Naive thymus-derived CD4-positive, alpha-beta T cell (primary cell): ENCODE results near the gene SIL1. TPM values are rescaled to one million over a fixed set of nuclear protein-coding genes. Genes with fewer than 3 reads are reported as not detected.

Experiments used
- ATAC-seq: fragments of 150-1000 bp; cut with Tn5 transposase; 2 replicates; pipeline ENCODE4 v1.10.0; 2021; ENCODE audit warnings: mild to moderate bottlenecking, moderate library complexity
- CTCF ChIA-PET: fragments of 350-600 bp; sonication (Branson Sonifier 250); formaldehyde crosslinking; loops from one replicate; lab custom pipeline; 2021; ENCODE audit warnings: antibody characterized with exemption; lab: Charles Lee
- POLR2A ChIA-PET: fragments of 350-600 bp; sonication (Branson Sonifier 250); formaldehyde crosslinking; loops from one replicate; lab custom pipeline; 2021; ENCODE audit warnings: antibody characterized with exemption, inconsistent platforms; lab: Charles Lee
- DNase-seq, 9 donors: peaks; one replicate each; pipeline versions ENCODE4 v3.0.0 to v3.0.0-alpha.2; 2020 to 2022; ENCODE audit warnings: mixed read lengths in 1 of 9
- H3K27ac ChIP-seq: one replicate; pipeline ENCODE4 v1.7.0; 2013; ENCODE audit warnings: mild to moderate bottlenecking, low read depth, low read length, moderate library complexity
- H3K27me3 ChIP-seq, 2 donors: one replicate each; pipeline ENCODE4 v1.7.0; 2013; ENCODE audit warnings: low read length in 2 of 2, mild to moderate bottlenecking in 2 of 2, moderate library complexity in 2 of 2; ENCODE audit not compliant: control insufficient read depth in 2 of 2, insufficient read depth in 2 of 2
- H3K36me3 ChIP-seq, 3 experiments: 1 replicate in 2 of 3; 2 replicates in 1 of 3; pipeline ENCODE4 v1.7.0; 2013; ENCODE audit warnings: low read length in 3 of 3, mild to moderate bottlenecking in 3 of 3, moderate library complexity in 1 of 3; ENCODE audit not compliant: insufficient read depth in 3 of 3, control insufficient read depth in 2 of 3
- H3K4me1 ChIP-seq, 2 donors: one replicate each; pipeline ENCODE4 v1.7.0; 2013; ENCODE audit warnings: low read length in 2 of 2, mild to moderate bottlenecking in 2 of 2, moderate library complexity in 1 of 2; ENCODE audit not compliant: control insufficient read depth in 2 of 2, insufficient read depth in 2 of 2
- H3K4me3 ChIP-seq: 2 replicates; pipeline ENCODE4 v1.7.0; 2013; ENCODE audit warnings: mild to moderate bottlenecking, low read length
- H3K9me3 ChIP-seq, 3 experiments: 1 replicate in 2 of 3; 2 replicates in 1 of 3; pipeline ENCODE4 v1.7.0; 2013; ENCODE audit warnings: low read length in 3 of 3; ENCODE audit not compliant: control insufficient read depth in 2 of 3
- H3K27ac Mint-ChIP-seq, 9 donors: one replicate each; pipeline ENCODE4 v1.8.0; 2020 to 2022; ENCODE audit warnings: mixed read lengths in 9 of 9, mild to moderate bottlenecking in 8 of 9, moderate library complexity in 5 of 9, inconsistent platforms in 2 of 9
- H3K27me3 Mint-ChIP-seq, 5 donors: one replicate each; pipeline ENCODE4 v1.8.0; 2021 to 2022; ENCODE audit warnings: mixed read lengths in 5 of 5, mild to moderate bottlenecking in 1 of 5
- H3K36me3 Mint-ChIP-seq, 5 donors: one replicate each; pipeline ENCODE4 v1.8.0; 2020 to 2022; ENCODE audit warnings: mixed read lengths in 5 of 5, mild to moderate bottlenecking in 3 of 5, inconsistent platforms in 1 of 5
- H3K4me1 Mint-ChIP-seq, 7 donors: one replicate each; pipeline ENCODE4 v1.8.0; 2020 to 2022; ENCODE audit warnings: mixed read lengths in 7 of 7, mild to moderate bottlenecking in 3 of 7, inconsistent platforms in 1 of 7
- H3K4me3 Mint-ChIP-seq, 10 donors: one replicate each; pipeline ENCODE4 v1.8.0; 2020 to 2022; ENCODE audit warnings: mild to moderate bottlenecking in 10 of 10, mixed read lengths in 10 of 10, moderate library complexity in 6 of 10, inconsistent platforms in 2 of 10
- H3K9me3 Mint-ChIP-seq, 11 donors: one replicate each; pipeline ENCODE4 v1.8.0; 2020 to 2022; ENCODE audit warnings: mixed read lengths in 11 of 11, mild to moderate bottlenecking in 4 of 11, inconsistent platforms in 1 of 11, moderate library complexity in 1 of 11
- intact Hi-C, 2 donors: fragments of 100-400 bp; cut with micrococcal nuclease; formaldehyde crosslinking; loops; one replicate each; pipeline ENCODE4 v1.15.1; 2023
- polyA plus RNA-seq, 2 donors: library from polyadenylated mRNA; unstranded; fragments of 300-500 nt; fragmentation: Illumina TruSeq; gene quantifications; one replicate each; pipeline ENCODE4 v1.2.3, GENCODE V29; 2021
- total RNA-seq, 6 experiments: library from RNA in 5 of 6; stranded (reverse) in 5 of 6; gene quantifications; 1 replicate in 5 of 6; 2 replicates in 1 of 6; pipeline ENCODE4 v1.2.3 and lab custom pipeline; 2021 to 2026

The SIL1 gene
- total and polyA plus RNA-seq, 7 experiments from 2014 or later: 10.6 to 27.1 (median 17.9) TPM

GRCh38 chr5:138954257-138955012, 243.7 kb downstream of the SIL1 start:
- H3K4me3 ChIP-seq: no peak overlapping the region
- peaks cover 0 to 16% (median 0%) of the 10 kb centered on the region in 5 donors for H3K36me3 Mint-ChIP-seq
- H3K4me1 Mint-ChIP-seq: peaks cover 13 to 23% (median 14%) of the 10 kb centered on the region in 7 donors
- ChIA-PET CTCF (interaction anchor here (0.6 kb wide), 1 partner anchor 814 kb away, joined by 3 read pairs; no protein-coding TSS in a partner anchor), POLR2A (no interaction called here)
- no peaks in the 10 kb centered on the region for H3K27me3 ChIP-seq
- no peak overlapping the region for H3K27ac ChIP-seq
- H3K4me3 Mint-ChIP-seq: peak overlapping the region in 1 of 10 donors; percentile 23
- H3K9me3 ChIP-seq: no peaks in the 10 kb centered on the region
- no peaks in the 10 kb centered on the region for H3K9me3 Mint-ChIP-seq
- no peak for ATAC-seq
- H3K27me3 Mint-ChIP-seq: no peaks in the 10 kb centered on the region
- peak overlapping the region in 2 of 9 donors; percentile 42 to 59 for H3K27ac Mint-ChIP-seq
- H3K36me3 ChIP-seq: no peaks in the 10 kb centered on the region
- peaks cover 7 to 14% of the 10 kb centered on the region in 2 donors for H3K4me1 ChIP-seq
- DNase-seq: no peak
- intact Hi-C loops: no loop called here

- CTCF ChIA-PET: no interaction called here
- Histone ChIP-seq H3K27ac (no peak overlapping the region), H3K4me3 (no peak overlapping the region), H3K27me3 (no peaks in the 10 kb centered on the region), H3K4me1 (peaks cover 7 to 14% of the 10 kb centered on the region in 2 donors), H3K36me3 (no peaks in the 10 kb centered on the region), H3K9me3 (no peaks in the 10 kb centered on the region)
- DNase-seq: peak in 6 of 9 donors; percentile 4 to 29 (median 16)
- ATAC-seq: peak; percentile 78
- H3K27ac Mint-ChIP-seq: peak overlapping the region in 5 of 9 donors; percentile 29 to 61 (median 56)
- H3K36me3 Mint-ChIP-seq: peaks cover 0 to 19% (median 0%) of the 10 kb centered on the region in 5 donors
- intact Hi-C loops: no loop called here
- H3K4me1 Mint-ChIP-seq: peaks cover 13 to 23% (median 14%) of the 10 kb centered on the region in 7 donors
- no peaks in the 10 kb centered on the region for H3K9me3 Mint-ChIP-seq
- POLR2A ChIA-PET: no interaction called here
- H3K27me3 Mint-ChIP-seq: no peaks in the 10 kb centered on the region
- H3K4me3 Mint-ChIP-seq: peak overlapping the region; percentile 14 to 70 (median 58)
Measured at GRCh38 chr5:138953387-138954256, 244.5 kb downstream of the SIL1 start.

- H3K27me3 ChIP-seq: no peaks in the 10 kb centered on the region
- Mint-ChIP-seq H3K36me3 (peaks cover 0 to 23% (median 2%) of the 10 kb centered on the region in 5 donors), H3K27me3 (no peaks in the 10 kb centered on the region), H3K27ac (peak overlapping the region in 2 of 9 donors; percentile 59 to 61), H3K4me1 (peaks cover 13 to 23% (median 14%) of the 10 kb centered on the region in 7 donors), H3K4me3 (peak overlapping the region; percentile 14 to 70 (median 58)), H3K9me3 (no peaks in the 10 kb centered on the region)
- H3K27ac ChIP-seq: no peak overlapping the region
- no peak overlapping the region for H3K4me3 ChIP-seq
- H3K4me1 ChIP-seq: peaks cover 7 to 14% of the 10 kb centered on the region in 2 donors
- intact Hi-C loops: no loop called here
- no peaks in the 10 kb centered on the region for H3K36me3 ChIP-seq
- ChIA-PET CTCF (no interaction called here), POLR2A (no interaction called here)
- ATAC-seq: peak; percentile 4
- no peaks in the 10 kb centered on the region for H3K9me3 ChIP-seq
- DNase-seq: peak in 1 of 9 donors; percentile 3
Measured at GRCh38 chr5:138952962-138953361, 245.2 kb downstream of the SIL1 start.

- Mint-ChIP-seq H3K9me3 (no peaks in the 10 kb centered on the region), H3K4me1 (peaks cover 13 to 23% (median 14%) of the 10 kb centered on the region in 7 donors), H3K36me3 (peaks cover 0 to 31% (median 4%) of the 10 kb centered on the region in 5 donors), H3K4me3 (no peak overlapping the region), H3K27ac (no peak overlapping the region), H3K27me3 (no peaks in the 10 kb centered on the region)
- Histone ChIP-seq H3K9me3 (no peaks in the 10 kb centered on the region), H3K36me3 (peaks cover 0 to 2% (median 1%) of the 10 kb centered on the region in 3 experiments), H3K27me3 (no peaks in the 10 kb centered on the region), H3K27ac (no peak overlapping the region), H3K4me3 (no peak overlapping the region), H3K4me1 (peaks cover 7 to 14% of the 10 kb centered on the region in 2 donors)
- intact Hi-C loops: no loop called here
- ChIA-PET CTCF (no interaction called here), POLR2A (no interaction called here)
- DNase-seq (no peak), ATAC-seq (no peak)
Measured at GRCh38 chr5:138951986-138952735, 246.0 kb downstream of the SIL1 start.

- H3K9me3 Mint-ChIP-seq: no peaks in the 10 kb centered on the region
- DNase-seq: no peak
- H3K27me3 Mint-ChIP-seq: no peaks in the 10 kb centered on the region
- H3K27me3 ChIP-seq: no peaks in the 10 kb centered on the region
- H3K4me1 Mint-ChIP-seq: peaks cover 13 to 23% (median 14%) of the 10 kb centered on the region in 7 donors
- ChIA-PET CTCF (no interaction called here), POLR2A (no interaction called here)
- peaks cover 7 to 14% of the 10 kb centered on the region in 2 donors for H3K4me1 ChIP-seq
- ATAC-seq: no peak
- no peak overlapping the region for H3K4me3 Mint-ChIP-seq
- no peak overlapping the region for H3K4me3 ChIP-seq
- H3K27ac Mint-ChIP-seq: no peak overlapping the region
- no peak overlapping the region for H3K27ac ChIP-seq
- H3K9me3 ChIP-seq: no peaks in the 10 kb centered on the region
- peaks cover 0 to 31% (median 4%) of the 10 kb centered on the region in 5 donors for H3K36me3 Mint-ChIP-seq
- intact Hi-C loops: no loop called here
- peaks cover 0 to 10% (median 4%) of the 10 kb centered on the region in 3 experiments for H3K36me3 ChIP-seq
Measured at GRCh38 chr5:138951091-138951985, 246.8 kb downstream of the SIL1 start.
